Neuron (in vitro differentiated cells): Measurements from ENCODE around the gene BTC.
"Not testable (repeated sequence)": the region's sequence is repeated elsewhere in the genome, so short reads cannot be mapped to it uniquely, and the experiment has no call there.

Experiments used
- H2AFZ ChIP-seq: one replicate; pipeline ENCODE4 v1.6.1; 2013; ENCODE audit warnings: low read depth, mild to moderate bottlenecking, inconsistent platforms, low read length, moderate library complexity
- H3K27me3 ChIP-seq: one replicate; pipeline ENCODE4 v1.6.1; 2013; ENCODE audit warnings: low read length; ENCODE audit not compliant: insufficient read depth
- H3K36me3 ChIP-seq: one replicate; pipeline ENCODE4 v1.6.1; 2013; ENCODE audit warnings: low read length; ENCODE audit not compliant: insufficient read depth
- H3K4me1 ChIP-seq: one replicate; pipeline ENCODE4 v1.6.1; 2013; ENCODE audit warnings: low read length; ENCODE audit not compliant: insufficient read depth
- H3K4me3 ChIP-seq: 2 replicates; pipeline ENCODE4 v1.5.1; 2013; ENCODE audit warnings: mild to moderate bottlenecking, low read length, moderate library complexity
- H3K9me3 ChIP-seq: one replicate; pipeline ENCODE4 v1.6.1; 2013; ENCODE audit warnings: low read length

Gene BTC

GRCh38 chr4:74794382-74795010 is at the start of gene BTC:
TSS of gene BTC (minus strand) at chr4:74794523. CDS start at chr4:74794325, 198 bp downstream.
- no peaks in the 10 kb centered on the region for H3K9me3 ChIP-seq
- H3K36me3 ChIP-seq, result no peaks in the 10 kb centered on the region
- no peak within 1 kb of the TSS for H3K4me3 ChIP-seq
- H3K27me3 ChIP-seq, result peaks cover 8% of the 10 kb centered on the region
- H2AFZ ChIP-seq, result no peak within 1 kb of the TSS
- H3K4me1 ChIP-seq, result no peaks in the 10 kb centered on the region

- no peaks in the 10 kb centered on the region for H3K9me3 ChIP-seq
- no peaks in the 10 kb centered on the region for H3K36me3 ChIP-seq
- no peak overlapping the region for H3K4me3 ChIP-seq
Measured at GRCh38 chr4:74840936-74841509, 46.7 kb upstream of the BTC start.

GRCh38 chr4:74838746-74839370 is 44.5 kb upstream of the BTC start:
- no peaks in the 10 kb centered on the region for H3K36me3 ChIP-seq
- H3K4me1 ChIP-seq, result no peaks in the 10 kb centered on the region
- no peaks in the 10 kb centered on the region for H3K9me3 ChIP-seq
- H3K4me3 ChIP-seq, result no peak overlapping the region
- H2AFZ ChIP-seq, result no peak overlapping the region
- H3K27me3 ChIP-seq, result no peaks in the 10 kb centered on the region

More at GRCh38 chr4:74840936-74841509, 46.7 kb upstream of the BTC start:
- Histone ChIP-seq H3K27me3 (no peaks in the 10 kb centered on the region), H3K4me1 (no peaks in the 10 kb centered on the region), H2AFZ (no peak overlapping the region)

GRCh38 chr4:74830928-74831327 is 36.6 kb upstream of the BTC start:
- Histone ChIP-seq H3K4me3 (no peak overlapping the region), H3K4me1 (no peaks in the 10 kb centered on the region), H3K27me3 (no peaks in the 10 kb centered on the region), H3K9me3 (no peaks in the 10 kb centered on the region), H2AFZ (no peak overlapping the region), H3K36me3 (no peaks in the 10 kb centered on the region)

- Histone ChIP-seq H3K27me3 (no peaks in the 10 kb centered on the region), H3K9me3 (no peaks in the 10 kb centered on the region), H2AFZ (no peak overlapping the region), H3K36me3 (no peaks in the 10 kb centered on the region), H3K4me3 (no peak overlapping the region), H3K4me1 (no peaks in the 10 kb centered on the region)
Measured at GRCh38 chr4:74823194-74823593, 28.9 kb upstream of the BTC start.

GRCh38 chr4:74822603-74823002 is 28.3 kb upstream of the BTC start:
- Histone ChIP-seq H3K27me3 (no peaks in the 10 kb centered on the region), H3K9me3 (no peaks in the 10 kb centered on the region), H2AFZ (no peak overlapping the region)

GRCh38 chr4:74821541-74821940 is 27.2 kb upstream of the BTC start:
- Histone ChIP-seq H3K9me3 (no peaks in the 10 kb centered on the region), H2AFZ (no peak overlapping the region), H3K27me3 (no peaks in the 10 kb centered on the region), H3K4me3 (no peak overlapping the region), H3K36me3 (no peaks in the 10 kb centered on the region), H3K4me1 (no peaks in the 10 kb centered on the region)

More at GRCh38 chr4:74822603-74823002, 28.3 kb upstream of the BTC start:
- Histone ChIP-seq H3K4me1 (no peaks in the 10 kb centered on the region), H3K36me3 (no peaks in the 10 kb centered on the region), H3K4me3 (no peak overlapping the region)

GRCh38 chr4:74814052-74814451 is 19.7 kb upstream of the BTC start:
- Histone ChIP-seq H3K27me3 (no peaks in the 10 kb centered on the region), H3K9me3 (no peaks in the 10 kb centered on the region), H3K4me1 (no peaks in the 10 kb centered on the region), H2AFZ (no peak overlapping the region), H3K4me3 (no peak overlapping the region), H3K36me3 (no peaks in the 10 kb centered on the region)

GRCh38 chr4:74812056-74812455 is 17.7 kb upstream of the BTC start:
- H3K27me3 ChIP-seq, H3K4me3 ChIP-seq, H3K9me3 ChIP-seq, H3K4me1 ChIP-seq, H2AFZ ChIP-seq, H3K36me3 ChIP-seq: not testable (repeated sequence)

- Histone ChIP-seq H3K27me3 (no peaks in the 10 kb centered on the region), H2AFZ (no peak overlapping the region), H3K9me3 (no peaks in the 10 kb centered on the region), H3K36me3 (no peaks in the 10 kb centered on the region), H3K4me1 (no peaks in the 10 kb centered on the region), H3K4me3 (no peak overlapping the region)
Measured at GRCh38 chr4:74805601-74806000, 11.3 kb upstream of the BTC start.

- no peaks in the 10 kb centered on the region for H3K36me3 ChIP-seq
- H3K27me3 ChIP-seq, result peaks cover 2% of the 10 kb centered on the region
- no peak overlapping the region for H2AFZ ChIP-seq
- H3K4me3 ChIP-seq, result no peak overlapping the region
- H3K9me3 ChIP-seq, result no peaks in the 10 kb centered on the region
- no peaks in the 10 kb centered on the region for H3K4me1 ChIP-seq
Measured at GRCh38 chr4:74800310-74800709, 6.0 kb upstream of the BTC start.

GRCh38 chr4:74796631-74797030 is 2.3 kb upstream of the BTC start:
- H3K27me3 ChIP-seq, result peaks cover 8% of the 10 kb centered on the region

GRCh38 chr4:74793757-74794381 is 454 bp downstream of the BTC start:
- H2AFZ ChIP-seq, result no peak overlapping the region
- no peaks in the 10 kb centered on the region for H3K36me3 ChIP-seq
- no peaks in the 10 kb centered on the region for H3K9me3 ChIP-seq
- no peak overlapping the region for H3K4me3 ChIP-seq
- H3K4me1 ChIP-seq, result no peaks in the 10 kb centered on the region
- peaks cover 8% of the 10 kb centered on the region for H3K27me3 ChIP-seq

More at GRCh38 chr4:74796631-74797030, 2.3 kb upstream of the BTC start:
- no peak overlapping the region for H2AFZ ChIP-seq
- no peaks in the 10 kb centered on the region for H3K4me1 ChIP-seq
- no peak overlapping the region for H3K4me3 ChIP-seq
- H3K9me3 ChIP-seq, result no peaks in the 10 kb centered on the region
- H3K36me3 ChIP-seq, result no peaks in the 10 kb centered on the region
